Measurements from ENCODE around the gene PAX2.

DNA sequence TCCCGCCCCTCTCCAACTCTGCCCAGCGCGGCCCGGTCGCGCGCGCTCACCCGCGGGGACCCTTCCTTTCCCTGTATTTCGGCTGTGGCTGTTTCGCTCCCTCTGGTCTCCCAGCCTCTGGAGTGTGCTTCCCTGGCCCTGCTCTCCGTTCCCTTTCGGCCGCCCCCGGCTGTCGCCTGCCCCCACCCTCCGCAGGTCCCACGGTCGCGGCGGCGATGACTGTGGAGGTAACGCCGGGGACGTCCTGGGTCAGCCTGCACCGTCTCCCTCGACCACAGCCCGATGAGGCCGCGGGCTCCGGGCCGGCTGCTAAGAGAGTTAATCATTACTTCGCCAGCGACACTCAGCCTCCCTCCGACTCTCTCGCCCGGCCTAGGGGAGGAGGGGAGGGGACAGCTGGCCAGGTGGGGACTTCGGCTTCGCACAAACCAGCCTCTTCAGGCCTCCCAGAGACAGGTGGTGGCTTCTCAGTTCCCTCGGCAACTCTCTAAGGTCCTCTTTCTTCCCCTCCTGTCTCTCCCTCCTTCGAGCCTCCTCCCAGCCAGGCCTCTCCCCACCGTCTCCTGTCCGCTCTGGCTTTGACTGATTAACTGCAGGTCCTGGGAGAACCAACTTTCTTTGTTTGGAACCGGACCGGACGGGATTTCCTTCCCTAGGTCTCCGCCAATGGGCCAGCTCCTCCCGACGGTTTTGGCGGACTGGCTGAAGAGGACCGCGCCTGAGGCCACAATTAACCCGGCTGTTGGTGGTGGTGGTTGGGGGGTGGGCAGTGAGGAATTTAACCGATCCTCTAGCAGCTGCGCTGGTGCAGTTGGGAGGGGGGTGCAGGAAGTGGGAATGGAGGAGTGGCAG, 5.6 kb upstream of the PAX2 start:
- TF ChIP-seq RAD21 (conservative IDR thresholded peaks at IDR 0.05 in 1 of 2, IDR thresholded peaks at IDR 0.05 in 1 of 2) (no peak), MYC (IDR thresholded peaks at IDR 0.05; ENCODE audit: borderline replicate concordance, low read length) (no peak), JUN (IDR thresholded peaks at IDR 0.05) (no peak), BHLHE40 (IDR thresholded peaks at IDR 0.05; ENCODE audit: low read depth, low read length) (no peak), CEBPB (IDR thresholded peaks at IDR 0.05) (no peak), SMC3 (IDR thresholded peaks at IDR 0.05) (no peak)
- TF ChIP-seq, protein P1, sequence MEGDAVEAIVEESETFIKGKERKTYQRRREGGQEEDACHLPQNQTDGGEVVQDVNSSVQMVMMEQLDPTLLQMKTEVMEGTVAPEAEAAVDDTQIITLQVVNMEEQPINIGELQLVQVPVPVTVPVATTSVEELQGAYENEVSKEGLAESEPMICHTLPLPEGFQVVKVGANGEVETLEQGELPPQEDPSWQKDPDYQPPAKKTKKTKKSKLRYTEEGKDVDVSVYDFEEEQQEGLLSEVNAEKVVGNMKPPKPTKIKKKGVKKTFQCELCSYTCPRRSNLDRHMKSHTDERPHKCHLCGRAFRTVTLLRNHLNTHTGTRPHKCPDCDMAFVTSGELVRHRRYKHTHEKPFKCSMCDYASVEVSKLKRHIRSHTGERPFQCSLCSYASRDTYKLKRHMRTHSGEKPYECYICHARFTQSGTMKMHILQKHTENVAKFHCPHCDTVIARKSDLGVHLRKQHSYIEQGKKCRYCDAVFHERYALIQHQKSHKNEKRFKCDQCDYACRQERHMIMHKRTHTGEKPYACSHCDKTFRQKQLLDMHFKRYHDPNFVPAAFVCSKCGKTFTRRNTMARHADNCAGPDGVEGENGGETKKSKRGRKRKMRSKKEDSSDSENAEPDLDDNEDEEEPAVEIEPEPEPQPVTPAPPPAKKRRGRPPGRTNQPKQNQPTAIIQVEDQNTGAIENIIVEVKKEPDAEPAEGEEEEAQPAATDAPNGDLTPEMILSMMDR (IDR thresholded peaks at IDR 0.05), result no peak

All from A549 (cell line).